Natural killer cell (primary cell): ENCODE results near the gene PSMG1. TPM values are rescaled to one million over a fixed set of nuclear protein-coding genes. Genes with fewer than 3 reads are reported as not detected.

ENCODE experiments used
- ATAC-seq, 3 donors: fragments of 150-1000 bp in 2 of 3; fragments of 200-7000 bp in 1 of 3; cut with Tn5 transposase; 1 replicate in 1 of 3; 2 replicates in 2 of 3; pipeline ENCODE4 v1.10.0; 2021; ENCODE audit warnings: mild to moderate bottlenecking in 2 of 3, moderate library complexity in 2 of 3
- DNase-seq, 2 donors: peaks; one replicate each; pipeline versions ENCODE4 v3.0.0 to v3.0.0-alpha.2; 2013 to 2021; ENCODE audit warnings: mixed read lengths in 1 of 2
- H3K27ac ChIP-seq: one replicate; pipeline ENCODE4 v1.5.1; 2013; ENCODE audit warnings: mild to moderate bottlenecking, low read length
- H3K27me3 ChIP-seq: one replicate; pipeline ENCODE4 v1.6.1; 2013; ENCODE audit warnings: low read length; ENCODE audit not compliant: control insufficient read depth, insufficient read depth
- H3K36me3 ChIP-seq: one replicate; pipeline ENCODE4 v1.6.1; 2013; ENCODE audit warnings: low read length; ENCODE audit not compliant: control insufficient read depth, insufficient read depth
- H3K4me1 ChIP-seq: one replicate; pipeline ENCODE4 v1.6.1; 2013; ENCODE audit warnings: low read length; ENCODE audit not compliant: control insufficient read depth, insufficient read depth
- H3K4me3 ChIP-seq: one replicate; pipeline ENCODE4 v1.5.1; 2013; ENCODE audit warnings: low read length
- H3K9me3 ChIP-seq: one replicate; pipeline ENCODE4 v1.6.1; 2013; ENCODE audit warnings: low read length; ENCODE audit not compliant: control insufficient read depth, insufficient read depth
- H3K27ac Mint-ChIP-seq, 2 donors: one replicate each; pipeline ENCODE4 v1.8.0; 2022; ENCODE audit warnings: mild to moderate bottlenecking in 2 of 2, mixed read lengths in 2 of 2, moderate library complexity in 1 of 2
- H3K27me3 Mint-ChIP-seq, 2 donors: one replicate each; pipeline ENCODE4 v1.8.0; 2022; ENCODE audit warnings: low read depth in 2 of 2, mixed read lengths in 2 of 2
- H3K36me3 Mint-ChIP-seq: one replicate; pipeline ENCODE4 v1.8.0; 2022; ENCODE audit warnings: mixed read lengths
- H3K4me1 Mint-ChIP-seq, 2 donors: one replicate each; pipeline ENCODE4 v1.8.0; 2022; ENCODE audit warnings: mixed read lengths in 2 of 2
- H3K4me3 Mint-ChIP-seq: one replicate; pipeline ENCODE4 v1.8.0; 2022; ENCODE audit warnings: mild to moderate bottlenecking, moderate library complexity, mixed read lengths
- H3K9me3 Mint-ChIP-seq, 2 donors: one replicate each; pipeline ENCODE4 v1.8.0; 2022; ENCODE audit warnings: mixed read lengths in 2 of 2
- CTCF ChIP-seq: fragments of 200-600 bp; IDR thresholded peaks from one replicate; pipeline ENCODE4 v1.8.0; 2022; ENCODE audit warnings: antibody characterized with exemption
- WGBS: methylation state at CpG from one replicate; pipeline ENCODE4 v1.1.7; 2013; ENCODE audit warnings: missing lambda C conversion rate; ENCODE audit not compliant: insufficient coverage; 5-methylcytosine and 5-hydroxymethylcytosine counted together
- intact Hi-C: fragments of 100-400 bp; cut with micrococcal nuclease; formaldehyde crosslinking; loops from one replicate; pipeline ENCODE4 v1.14.2; 2022
- total RNA-seq, 4 donors: library from RNA; stranded (reverse); fragments of 120-200 nt in 1 of 4; gene quantifications; one replicate each; pipeline versions ENCODE4 v1.2.3 to v1.2.4, GENCODE V29; 2013 to 2022

The PSMG1 gene
- total RNA-seq, 3 donors from 2014 or later (not counting 1 experiment from before 2014, with no cell fraction given): 11.3 to 12.1 (median 12.0) TPM

- H3K4me3 ChIP-seq: no peak overlapping the region
- H3K36me3 ChIP-seq: no peaks in the 10 kb centered on the region
- H3K27me3 Mint-ChIP-seq: peaks cover 3 to 9% of the 10 kb centered on the region in 2 donors
- intact Hi-C loops: no loop called here
- no peak overlapping the region for H3K4me3 Mint-ChIP-seq
- WGBS: 89% methylated on average over 7 of the region's 7 CpGs
- H3K9me3 Mint-ChIP-seq: no peaks in the 10 kb centered on the region
- no peak for DNase-seq
- TF ChIP-seq CTCF: no peak
- no peaks in the 10 kb centered on the region for H3K4me1 Mint-ChIP-seq
- H3K27ac Mint-ChIP-seq: no peak overlapping the region
- H3K36me3 Mint-ChIP-seq: no peaks in the 10 kb centered on the region
- H3K27me3 ChIP-seq: no peaks in the 10 kb centered on the region
- no peaks in the 10 kb centered on the region for H3K4me1 ChIP-seq
- H3K9me3 ChIP-seq: no peaks in the 10 kb centered on the region
- ATAC-seq: no peak
- H3K27ac ChIP-seq: no peak overlapping the region
Measured at GRCh38 chr21:39156024-39156423, 27.2 kb downstream of the PSMG1 start.

- H3K9me3 ChIP-seq: no peaks in the 10 kb centered on the region
- Mint-ChIP-seq H3K36me3 (no peaks in the 10 kb centered on the region), H3K27ac (no peak overlapping the region), H3K9me3 (no peaks in the 10 kb centered on the region), H3K4me1 (no peaks in the 10 kb centered on the region), H3K27me3 (peaks cover 3 to 13% of the 10 kb centered on the region in 2 donors), H3K4me3 (no peak overlapping the region)
- no peaks in the 10 kb centered on the region for H3K4me1 ChIP-seq
- intact Hi-C loops: no loop called here
- no peaks in the 10 kb centered on the region for H3K36me3 ChIP-seq
- no peak overlapping the region for H3K27ac ChIP-seq
- no peaks in the 10 kb centered on the region for H3K27me3 ChIP-seq
- no peak for DNase-seq
- H3K4me3 ChIP-seq: no peak overlapping the region
- no peak for TF ChIP-seq CTCF
- no peak for ATAC-seq
- WGBS: 94% methylated on average over 2 of the region's 2 CpGs
Measured at GRCh38 chr21:39155578-39155977, 27.7 kb downstream of the PSMG1 start.

GRCh38 chr21:39153842-39154241 lies 29.4 kb downstream of the PSMG1 start:
- H3K36me3 ChIP-seq: no peaks in the 10 kb centered on the region
- ATAC-seq (no peak), DNase-seq (no peak)
- TF ChIP-seq CTCF: no peak
- H3K27me3 ChIP-seq: no peaks in the 10 kb centered on the region
- Mint-ChIP-seq H3K27ac (no peak overlapping the region), H3K4me3 (no peak overlapping the region), H3K9me3 (no peaks in the 10 kb centered on the region), H3K36me3 (no peaks in the 10 kb centered on the region), H3K27me3 (peaks cover 11 to 24% of the 10 kb centered on the region in 2 donors), H3K4me1 (no peaks in the 10 kb centered on the region)
- H3K9me3 ChIP-seq: no peaks in the 10 kb centered on the region
- 91% methylated on average over 2 of the region's 2 CpGs for WGBS
- intact Hi-C loops: no loop called here
- H3K4me1 ChIP-seq: no peaks in the 10 kb centered on the region
- H3K27ac ChIP-seq: no peak overlapping the region
- no peak overlapping the region for H3K4me3 ChIP-seq

GRCh38 chr21:39153373-39153772 lies 29.9 kb downstream of the PSMG1 start:
- H3K4me1 ChIP-seq: no peaks in the 10 kb centered on the region
- no peaks in the 10 kb centered on the region for H3K9me3 ChIP-seq
- Mint-ChIP-seq H3K4me1 (no peaks in the 10 kb centered on the region), H3K27me3 (peaks cover 11 to 24% of the 10 kb centered on the region in 2 donors), H3K4me3 (no peak overlapping the region), H3K9me3 (no peaks in the 10 kb centered on the region), H3K27ac (no peak overlapping the region), H3K36me3 (no peaks in the 10 kb centered on the region)
- H3K4me3 ChIP-seq: no peak overlapping the region
- no peak for DNase-seq
- no peaks in the 10 kb centered on the region for H3K27me3 ChIP-seq
- 81% methylated on average over 1 of the region's 2 CpGs for WGBS
- intact Hi-C loops: no loop called here
- H3K36me3 ChIP-seq: no peaks in the 10 kb centered on the region
- H3K27ac ChIP-seq: no peak overlapping the region
- TF ChIP-seq CTCF: no peak
- no peak for ATAC-seq
